ENCODE measurements around the gene CFB. TPM values are rescaled to one million over a fixed set of nuclear protein-coding genes. Genes with fewer than 3 reads are reported as not detected.

Gene CFB
- total and polyA plus RNA-seq, 2 of the 4 experiments (the other 2 are of a cell fraction) = 1.8 to 6.1 TPM

DNA sequence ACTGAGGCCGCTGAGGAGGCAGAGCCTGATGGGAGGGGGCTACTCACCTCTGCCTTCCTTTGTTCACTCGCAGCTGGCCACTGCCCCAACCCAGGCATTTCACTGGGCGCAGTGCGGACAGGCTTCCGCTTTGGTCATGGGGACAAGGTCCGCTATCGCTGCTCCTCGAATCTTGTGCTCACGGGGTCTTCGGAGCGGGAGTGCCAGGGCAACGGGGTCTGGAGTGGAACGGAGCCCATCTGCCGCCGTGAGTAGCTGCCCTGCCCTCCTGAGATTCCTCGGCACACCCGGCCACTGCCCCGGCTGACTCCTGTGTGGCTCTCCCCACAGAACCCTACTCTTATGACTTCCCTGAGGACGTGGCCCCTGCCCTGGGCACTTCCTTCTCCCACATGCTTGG lies 12.4 kb upstream of the CFB start:
- Histone ChIP-seq H3K4me2 (ENCODE audit: low read depth, low read length) (no peak overlapping the region), H4K8ac (ENCODE audit: low read depth in 2 of 2, low read length in 2 of 2) (no peak overlapping the region), H3K79me1 (ENCODE audit: low read depth in 1 of 2, low read length in 2 of 2) (no peaks in the 10 kb centered on the region), H3K9me3 (ENCODE audit: control insufficient read depth, insufficient read depth, low read length) (no peaks in the 10 kb centered on the region), H3K4me3 (ENCODE audit: insufficient read depth, low read depth, low read length) (no peak overlapping the region), H3K36me3 (ENCODE audit: control insufficient read depth, insufficient read depth, low read length) (no peaks in the 10 kb centered on the region), H3K23ac (ENCODE audit: low read depth, low read length) (no peak overlapping the region), H3K4me1 (ENCODE audit: control insufficient read depth, insufficient read depth, low read length) (no peaks in the 10 kb centered on the region), H2BK20ac (ENCODE audit: low read depth, low read length) (no peak overlapping the region), H2BK120ac (ENCODE audit: low read depth, low read length) (no peak overlapping the region), H3K56ac (ENCODE audit: extremely low read depth, insufficient read depth, low read length) (no peak overlapping the region), H2BK5ac (ENCODE audit: low read depth, low read length, poor library complexity, severe bottlenecking) (no peak overlapping the region), H3K27me3 (ENCODE audit: control insufficient read depth, insufficient read depth, low read length) (peaks cover 8% of the 10 kb centered on the region), H2AK5ac (ENCODE audit: low read depth, low read length) (no peak overlapping the region), H4K20me1 (ENCODE audit: insufficient read depth, low read length) (no peaks in the 10 kb centered on the region), H2AFZ (replicated peaks; ENCODE audit: low read length, poor library complexity) (no peak overlapping the region), H3K14ac (replicated peaks; ENCODE audit: low read depth, low read length) (no peak overlapping the region), H3K9me1 (ENCODE audit: insufficient read depth, low read length) (no peaks in the 10 kb centered on the region), H4K91ac (ENCODE audit: insufficient read depth, low read depth, low read length) (no peak overlapping the region), H3K4ac (ENCODE audit: low read depth, low read length) (no peak overlapping the region), H3K27ac (ENCODE audit: insufficient read depth, low read length) (no peak overlapping the region), H4K5ac (ENCODE audit: low read depth, low read length) (no peak overlapping the region), H2AK9ac (replicated peaks; ENCODE audit: low read depth, low read length, poor library complexity) (no peak overlapping the region), H3K18ac (ENCODE audit: low read depth, low read length) (no peak overlapping the region), H2BK15ac (ENCODE audit: low read depth, low read length) (no peak overlapping the region), H3K9ac (ENCODE audit: low read depth, low read length) (no peak overlapping the region)
- POLR2A ChIA-PET (ENCODE audit: unreplicated experiment) = no interaction called here
- TF ChIP-seq FOS (IDR thresholded peaks at IDR 0.05; ENCODE audit: low read depth, low read length) = no peak
- TF ChIP-seq, protein P1, sequence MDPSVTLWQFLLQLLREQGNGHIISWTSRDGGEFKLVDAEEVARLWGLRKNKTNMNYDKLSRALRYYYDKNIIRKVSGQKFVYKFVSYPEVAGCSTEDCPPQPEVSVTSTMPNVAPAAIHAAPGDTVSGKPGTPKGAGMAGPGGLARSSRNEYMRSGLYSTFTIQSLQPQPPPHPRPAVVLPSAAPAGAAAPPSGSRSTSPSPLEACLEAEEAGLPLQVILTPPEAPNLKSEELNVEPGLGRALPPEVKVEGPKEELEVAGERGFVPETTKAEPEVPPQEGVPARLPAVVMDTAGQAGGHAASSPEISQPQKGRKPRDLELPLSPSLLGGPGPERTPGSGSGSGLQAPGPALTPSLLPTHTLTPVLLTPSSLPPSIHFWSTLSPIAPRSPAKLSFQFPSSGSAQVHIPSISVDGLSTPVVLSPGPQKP (IDR thresholded peaks at IDR 0.05; ENCODE audit: borderline replicate concordance, low read depth, low read length) = no peak
- TF ChIP-seq MAZ (IDR thresholded peaks at IDR 0.05; ENCODE audit: borderline replicate concordance, low read depth, low read length) = no peak
- no peak for TF ChIP-seq BHLHE40 (IDR thresholded peaks at IDR 0.05; ENCODE audit: low read depth, low read length)
- TF ChIP-seq CHD1 (IDR thresholded peaks at IDR 0.05; ENCODE audit: low read depth, low read length) = no peak
- no peak for TF ChIP-seq CEBPB (IDR thresholded peaks at IDR 0.05; ENCODE audit: low read depth, low read length)
- TF ChIP-seq SMC3 (IDR thresholded peaks at IDR 0.05; ENCODE audit: low read depth, low read length) = no peak
- no peak for TF ChIP-seq POLR2A (IDR thresholded peaks at IDR 0.05; ENCODE audit: low read depth, low read length)
- TF ChIP-seq RFX5 (IDR thresholded peaks at IDR 0.05; ENCODE audit: low read depth, low read length) = no peak
- no peak for TF ChIP-seq RAD21 (IDR thresholded peaks at IDR 0.05; ENCODE audit: low read length)
- TF ChIP-seq RCOR1 (IDR thresholded peaks at IDR 0.05; ENCODE audit: insufficient replicate concordance, low read length) = no peak
- TF ChIP-seq MAFK (IDR thresholded peaks at IDR 0.05; ENCODE audit: low read depth, low read length) = no peak
- TF ChIP-seq MXI1 (IDR thresholded peaks at IDR 0.05; ENCODE audit: borderline replicate concordance, low read depth, low read length) = no peak
- BruUV-seq (replicated peaks) = no TSS peak
- in situ Hi-C loops (cut with MboI; ENCODE audit: low sequenced_read_pairs) (no loop called here), dilution Hi-C loops (cut with HindIII; ENCODE audit: low sequenced_read_pairs, unreplicated experiment) (no loop called here), intact Hi-C loops (cut with micrococcal nuclease) (no loop called here)
- WGBS, 2 experiments (ENCODE audit: extremely low coverage in 2 of 2, insufficient read length in 1 of 2) = 85% methylated on average over 12 of the region's 19 CpGs; no CpG with 5 or more reads in 1 of the 2 experiments
- CTCF ChIA-PET = no interaction called here
- ATAC-seq (ENCODE audit: low read depth) (no peak), DNase-seq (no peak)

Data from IMR-90 (cell line).